Caco-2 (cell line): ENCODE measurements around the gene TACC3. TPM values are rescaled to one million over a fixed set of nuclear protein-coding genes. Genes with fewer than 3 reads are reported as not detected.
A peak's percentile ranks its signal among the peaks of the same experiment; 100 is the strongest.

ENCODE experiments used
- BruUV-seq: library from RNA; stranded (reverse); fragments of 400-500 nt; replicated peaks from 2 replicates; lab custom pipeline; 2021; lab: Mats Ljungman, UMichigan
- CTCF ChIA-PET: fragments of 300-600 bp; sonication (Branson Sonifier 250); formaldehyde crosslinking; loops from one replicate; lab custom pipeline; 2022; ENCODE audit warnings: antibody characterized with exemption; lab: Charles Lee
- POLR2A ChIA-PET: fragments of 300-600 bp; sonication (Branson Sonifier 250); formaldehyde crosslinking; loops from one replicate; lab custom pipeline; 2022; ENCODE audit warnings: antibody characterized with exemption; lab: Charles Lee
- DNase-seq, 2 experiments: peaks; one replicate each; pipeline versions ENCODE4 v3.0.0 to v3.0.0-alpha.2; 2020 to 2022
- H3K27me3 ChIP-seq: replicated peaks from 2 replicates; pipeline ENCODE4 v1.6.0; 2011; ENCODE audit warnings: low read length; ENCODE audit not compliant: control insufficient read depth, insufficient read depth
- H3K36me3 ChIP-seq: 2 replicates; pipeline ENCODE4 v1.5.1; 2011; ENCODE audit warnings: low read length; ENCODE audit not compliant: control insufficient read depth, insufficient read depth
- H3K4me1 ChIP-seq: fragments of 250-450 bp; sonication (Bioruptor Pico); 2 replicates; pipeline ENCODE4 v1.5.1; 2020; ENCODE audit warnings: mild to moderate bottlenecking
- H3K4me3 ChIP-seq: 2 replicates; pipeline ENCODE4 v1.5.1; 2011; ENCODE audit warnings: low read depth, mild to moderate bottlenecking, control low read depth, low read length
- H3K9me3 ChIP-seq: fragments of 250-450 bp; sonication (Bioruptor Pico); 2 replicates; pipeline ENCODE4 v1.5.1; 2020; ENCODE audit warnings: mild to moderate bottlenecking, moderate library complexity
- H3K27ac Mint-ChIP-seq: one replicate; pipeline ENCODE4 v1.8.0; 2022; ENCODE audit warnings: mixed read lengths; ENCODE audit not compliant: unreplicated experiment
- H3K27me3 Mint-ChIP-seq: one replicate; pipeline ENCODE4 v1.8.0; 2022; ENCODE audit warnings: mixed read lengths; ENCODE audit not compliant: insufficient read depth, unreplicated experiment
- H3K36me3 Mint-ChIP-seq: one replicate; pipeline ENCODE4 v1.8.0; 2022; ENCODE audit warnings: mild to moderate bottlenecking, mixed read lengths; ENCODE audit not compliant: insufficient read depth, unreplicated experiment
- H3K4me1 Mint-ChIP-seq: one replicate; pipeline ENCODE4 v1.8.0; 2022; ENCODE audit warnings: low read depth, mixed read lengths; ENCODE audit not compliant: unreplicated experiment
- H3K4me3 Mint-ChIP-seq: one replicate; pipeline ENCODE4 v1.8.0; 2022; ENCODE audit warnings: mild to moderate bottlenecking, moderate library complexity, mixed read lengths; ENCODE audit not compliant: unreplicated experiment
- H3K9me3 Mint-ChIP-seq: one replicate; pipeline ENCODE4 v1.8.0; 2022; ENCODE audit warnings: mixed read lengths; ENCODE audit not compliant: unreplicated experiment
- CTCF ChIP-seq, 2 experiments: fragments of 200-600 bp in 1 of 2; IDR thresholded peaks; 1 replicate in 1 of 2; 2 replicates in 1 of 2; pipeline versions ENCODE4 v1.5.1 to v1.8.0; 2011 to 2022; ENCODE audit warnings: antibody characterized with exemption in 1 of 2, control low read depth in 1 of 2, inconsistent platforms in 1 of 2, low read depth in 1 of 2, low read length in 1 of 2, mild to moderate bottlenecking in 1 of 2, moderate library complexity in 1 of 2; ENCODE audit not compliant: insufficient read depth in 1 of 2, severe bottlenecking in 1 of 2, unreplicated experiment in 1 of 2
- intact Hi-C: fragments of 100-400 bp; cut with micrococcal nuclease; formaldehyde crosslinking; loops from one replicate; pipeline ENCODE4 v1.10.0; 2022; ENCODE audit not compliant: unreplicated experiment
- total RNA-seq: library from RNA; stranded (reverse); gene quantifications from 2 replicates; pipeline ENCODE4 v1.2.3, GENCODE V29; 2022

The TACC3 gene
- total RNA-seq, 1 experiment from 2014 or later = 106 TPM

GRCh38 chr4:1737666-1738065 lies 16.3 kb downstream of the TACC3 start:
- H3K4me3 Mint-ChIP-seq = no peak overlapping the region
- CTCF ChIA-PET = no interaction called here
- intact Hi-C loops = no loop called here
- peaks cover 10% of the 10 kb centered on the region for H3K9me3 Mint-ChIP-seq
- H3K27ac Mint-ChIP-seq = no peak overlapping the region
- no peaks in the 10 kb centered on the region for H3K27me3 Mint-ChIP-seq
- no peaks in the 10 kb centered on the region for H3K4me1 Mint-ChIP-seq
- POLR2A ChIA-PET = interaction anchor here (1.0 kb wide), 1 partner anchor 17 kb away, joined by 3 read pairs; the partner anchor contains the start of genes TACC3 and TMEM129
- H3K36me3 Mint-ChIP-seq = peaks cover 98% of the 10 kb centered on the region
- peaks cover 15% of the 10 kb centered on the region for H3K36me3 ChIP-seq
- H3K4me3 ChIP-seq = no peak overlapping the region
- no peak for TF ChIP-seq CTCF (IDR thresholded peaks at IDR 0.05; ENCODE audit: insufficient read depth in 1 of 2, low read depth in 1 of 2, low read length in 1 of 2, severe bottlenecking in 1 of 2, unreplicated experiment in 1 of 2)
- no peak for DNase-seq
- no peaks in the 10 kb centered on the region for H3K27me3 ChIP-seq
- H3K9me3 ChIP-seq = peaks cover 21% of the 10 kb centered on the region
- no peaks in the 10 kb centered on the region for H3K4me1 ChIP-seq
- BruUV-seq = no TSS peak

GRCh38 chr4:1738410-1738809 lies 17.1 kb downstream of the TACC3 start:
- DNase-seq = no peak
- H3K4me1 ChIP-seq = no peaks in the 10 kb centered on the region
- Mint-ChIP-seq H3K4me3 (no peak overlapping the region), H3K36me3 (peaks cover 95% of the 10 kb centered on the region), H3K27me3 (no peaks in the 10 kb centered on the region), H3K27ac (peak overlapping the region; percentile 79), H3K4me1 (no peaks in the 10 kb centered on the region), H3K9me3 (peaks cover 10% of the 10 kb centered on the region)
- no TSS peak for BruUV-seq
- TF ChIP-seq CTCF (IDR thresholded peaks at IDR 0.05; ENCODE audit: insufficient read depth in 1 of 2, low read depth in 1 of 2, low read length in 1 of 2, severe bottlenecking in 1 of 2, unreplicated experiment in 1 of 2) = no peak
- CTCF ChIA-PET = no interaction called here
- H3K4me3 ChIP-seq = no peak overlapping the region
- intact Hi-C loops = no loop called here
- POLR2A ChIA-PET = interaction anchor here (1.0 kb wide), 1 partner anchor 17 kb away, joined by 3 read pairs; the partner anchor contains the start of genes TACC3 and TMEM129
- peaks cover 21% of the 10 kb centered on the region for H3K9me3 ChIP-seq
- no peaks in the 10 kb centered on the region for H3K27me3 ChIP-seq
- H3K36me3 ChIP-seq = peaks cover 15% of the 10 kb centered on the region

GRCh38 chr4:1739358-1739757 lies 18.0 kb downstream of the TACC3 start:
- Histone ChIP-seq H3K4me3 (no peak overlapping the region), H3K4me1 (0 out of 2 replicates have a peak, but pooled peaks cover 3% of the 10 kb centered on the region), H3K36me3 (peaks cover 15% of the 10 kb centered on the region), H3K9me3 (peaks cover 21% of the 10 kb centered on the region), H3K27me3 (no peaks in the 10 kb centered on the region)
- ChIA-PET CTCF (no interaction called here), POLR2A (no interaction called here)
- peaks cover 95% of the 10 kb centered on the region for H3K36me3 Mint-ChIP-seq
- DNase-seq = no peak
- BruUV-seq = no TSS peak
- no peak overlapping the region for H3K4me3 Mint-ChIP-seq
- intact Hi-C loops = no loop called here
- H3K9me3 Mint-ChIP-seq = peaks cover 10% of the 10 kb centered on the region
- H3K27me3 Mint-ChIP-seq = no peaks in the 10 kb centered on the region
- TF ChIP-seq CTCF (IDR thresholded peaks at IDR 0.05; ENCODE audit: insufficient read depth in 1 of 2, low read depth in 1 of 2, low read length in 1 of 2, severe bottlenecking in 1 of 2, unreplicated experiment in 1 of 2) = no peak
- no peaks in the 10 kb centered on the region for H3K4me1 Mint-ChIP-seq
- H3K27ac Mint-ChIP-seq = no peak overlapping the region
